ENCODE data around the gene SERPINA3. TPM values are rescaled to one million over a fixed set of nuclear protein-coding genes. Genes with fewer than 3 reads are reported as not detected.

Gene SERPINA3
- total RNA-seq, 1 donor from 2014 or later, result not detected

DNA sequence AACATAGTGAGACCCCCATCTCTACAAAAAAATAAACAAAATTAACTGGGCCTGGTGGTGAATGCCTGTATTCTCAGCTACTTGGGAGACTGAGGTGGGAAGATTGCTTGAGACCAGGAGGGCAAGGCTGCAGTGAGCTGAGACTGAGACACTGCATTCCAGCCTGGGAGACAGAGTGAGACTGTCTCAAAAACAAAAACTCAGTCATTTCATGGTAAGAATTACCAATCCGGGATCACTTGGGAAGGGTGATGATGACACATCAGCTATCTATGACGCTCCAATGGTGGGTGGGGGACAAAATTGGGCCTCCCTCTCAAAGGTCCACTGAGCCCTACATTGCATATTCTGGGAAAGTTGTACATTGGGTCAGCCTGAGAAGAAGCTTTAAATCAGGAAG lies 47.7 kb downstream of the SERPINA3 start:
- Mint-ChIP-seq H3K4me3 (no peak overlapping the region), H3K36me3 (no peaks in the 10 kb centered on the region), H3K4me1 (no peaks in the 10 kb centered on the region), H3K9me3 (peaks cover 8% of the 10 kb centered on the region), H3K27ac (no peak overlapping the region), H3K27me3 (ENCODE audit: insufficient read depth, low read depth) (peaks cover 8% of the 10 kb centered on the region)
- no peaks in the 10 kb centered on the region for H3K79me2 ChIP-seq (ENCODE audit: low read depth)
- no peak overlapping the region for H3K27ac ChIP-seq
- DNase-seq (ENCODE audit: low spot score), result no peak
- no peaks in the 10 kb centered on the region for H3K36me3 ChIP-seq
- no peak overlapping the region for H2AFZ ChIP-seq (replicated peaks)
- no peak overlapping the region for H3K4me2 ChIP-seq
- no peaks in the 10 kb centered on the region for H4K20me1 ChIP-seq (ENCODE audit: low read depth)
- no peaks in the 10 kb centered on the region for H3K4me1 ChIP-seq
- H3K9me3 ChIP-seq (ENCODE audit: low read depth), result no peaks in the 10 kb centered on the region
- H3F3A ChIP-seq (ENCODE audit: low read depth), result no peaks in the 10 kb centered on the region
- TF ChIP-seq EZH2phosphoT487 (IDR thresholded peaks at IDR 0.05), result no peak
- TF ChIP-seq EZH2 (IDR thresholded peaks at IDR 0.05), result no peak
- TF ChIP-seq CTCF (IDR thresholded peaks at IDR 0.05), result no peak
- H3K27me3 ChIP-seq, result no peaks in the 10 kb centered on the region
- no peak overlapping the region for H3K9ac ChIP-seq
- no peak overlapping the region for H3K4me3 ChIP-seq

DNA sequence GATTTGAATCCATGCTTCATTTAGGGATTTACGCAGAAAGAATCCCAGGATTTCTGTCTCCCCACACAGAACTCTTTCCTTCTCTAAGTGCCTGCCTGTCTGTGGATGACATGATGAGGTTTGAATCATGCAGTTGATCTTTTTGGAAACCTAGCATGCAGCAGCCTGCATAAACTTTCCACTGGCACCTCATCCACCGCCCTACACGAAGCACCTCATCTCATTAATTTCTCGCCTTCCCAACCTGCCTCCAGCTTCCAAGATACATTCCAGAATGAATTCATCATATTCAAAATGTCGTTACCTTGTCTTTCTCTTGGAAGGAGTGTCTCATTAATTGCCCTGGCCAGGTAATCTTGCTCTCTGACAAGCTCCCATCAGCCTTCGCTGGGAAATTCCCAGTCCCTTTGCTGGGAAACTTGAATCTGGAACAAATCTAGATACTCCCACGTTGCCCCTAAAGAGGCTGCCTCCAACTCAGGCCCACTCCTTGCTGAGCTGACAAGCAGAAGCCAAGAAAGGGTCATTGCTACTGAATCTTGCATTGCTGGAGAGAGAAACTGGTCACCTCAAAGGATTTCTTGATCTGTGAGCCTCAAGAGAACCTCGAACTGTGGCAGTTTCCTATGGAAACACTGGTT lies 48.2 kb downstream of the SERPINA3 start:
- H2AFZ ChIP-seq (replicated peaks), result no peak overlapping the region
- H3K9me3 Mint-ChIP-seq, result peaks cover 8% of the 10 kb centered on the region

DNA sequence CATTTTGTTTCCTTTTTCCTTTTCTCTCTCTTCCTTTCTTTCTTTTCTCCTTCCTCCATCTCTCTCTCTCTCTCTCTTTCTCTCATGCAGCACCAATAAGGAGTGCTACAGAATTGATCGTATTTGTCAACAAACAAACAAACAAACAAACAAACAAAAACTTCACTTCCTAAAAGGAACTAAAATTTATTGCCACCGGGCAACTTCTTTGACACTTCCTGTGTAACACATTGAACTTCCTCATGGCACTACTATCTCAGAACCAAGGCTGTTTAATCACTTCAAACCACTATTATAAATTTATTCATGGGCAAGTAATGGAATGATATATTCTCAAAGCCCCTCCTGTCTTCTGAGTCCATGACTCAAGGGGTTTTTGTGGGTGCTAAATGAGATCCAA lies 51.3 kb downstream of the SERPINA3 start:
- Histone ChIP-seq H3K9me3 (ENCODE audit: low read depth) (no peaks in the 10 kb centered on the region), H3K4me3 (no peak overlapping the region), H3K79me2 (ENCODE audit: low read depth) (no peaks in the 10 kb centered on the region), H2AFZ (replicated peaks) (no peak overlapping the region), H3K27ac (no peak overlapping the region), H3K27me3 (no peaks in the 10 kb centered on the region), H3K9ac (no peak overlapping the region), H3K4me1 (no peaks in the 10 kb centered on the region), H3K36me3 (no peaks in the 10 kb centered on the region), H3K4me2 (no peak overlapping the region), H3F3A (ENCODE audit: low read depth) (no peaks in the 10 kb centered on the region), H4K20me1 (ENCODE audit: low read depth) (no peaks in the 10 kb centered on the region)
- H3K27me3 Mint-ChIP-seq (ENCODE audit: insufficient read depth, low read depth), result peaks cover 3% of the 10 kb centered on the region
- no peak overlapping the region for H3K4me3 Mint-ChIP-seq
- no peaks in the 10 kb centered on the region for H3K9me3 Mint-ChIP-seq
- H3K27ac Mint-ChIP-seq, result no peak overlapping the region
- no peak for DNase-seq (ENCODE audit: low spot score)
- H3K4me1 Mint-ChIP-seq, result no peaks in the 10 kb centered on the region
- no peaks in the 10 kb centered on the region for H3K36me3 Mint-ChIP-seq
- TF ChIP-seq CTCF (IDR thresholded peaks at IDR 0.05), result no peak

More for the DNA sequence above, 48.2 kb downstream of the SERPINA3 start:
- H3K4me3 ChIP-seq, result no peak overlapping the region
- no peak for DNase-seq (ENCODE audit: low spot score)
- no peaks in the 10 kb centered on the region for H3K4me1 Mint-ChIP-seq
- no peak overlapping the region for H3K4me2 ChIP-seq
- no peaks in the 10 kb centered on the region for H3K79me2 ChIP-seq (ENCODE audit: low read depth)
- peaks cover 8% of the 10 kb centered on the region for H3K27me3 Mint-ChIP-seq (ENCODE audit: insufficient read depth, low read depth)
- no peak overlapping the region for H3K9ac ChIP-seq
- no peaks in the 10 kb centered on the region for H3K27me3 ChIP-seq
- H3F3A ChIP-seq (ENCODE audit: low read depth), result no peaks in the 10 kb centered on the region
- H3K27ac ChIP-seq, result no peak overlapping the region
- no peaks in the 10 kb centered on the region for H3K9me3 ChIP-seq (ENCODE audit: low read depth)
- TF ChIP-seq EZH2phosphoT487 (IDR thresholded peaks at IDR 0.05) (no peak), EZH2 (IDR thresholded peaks at IDR 0.05) (no peak), CTCF (IDR thresholded peaks at IDR 0.05) (no peak)
- no peaks in the 10 kb centered on the region for H3K36me3 ChIP-seq
- H3K4me3 Mint-ChIP-seq, result no peak overlapping the region
- no peak overlapping the region for H3K27ac Mint-ChIP-seq
- H3K4me1 ChIP-seq, result no peaks in the 10 kb centered on the region
- no peaks in the 10 kb centered on the region for H4K20me1 ChIP-seq (ENCODE audit: low read depth)
- H3K36me3 Mint-ChIP-seq, result no peaks in the 10 kb centered on the region
